IPS-18c (cell line): ENCODE data around the gene ZNF544.

ENCODE experiments used
- H3K4me3 ChIP-seq: 2 replicates; pipeline ENCODE4 v1.7.0; 2013; ENCODE audit warnings: low read depth, mild to moderate bottlenecking, low read length, moderate library complexity; ENCODE audit not compliant: insufficient read depth
- H3K9me3 ChIP-seq: one replicate; pipeline ENCODE4 v1.6.1; 2013; ENCODE audit warnings: mild to moderate bottlenecking, low read length, moderate library complexity; ENCODE audit not compliant: control insufficient read depth, insufficient read depth

The ZNF544 gene

GRCh38 chr19:58228585-58229254 lies at the start of gene ZNF544:
Gene ZNF544, plus strand, starts transcription at chr19:58228914. Its CDS starts 15,110 bp downstream, at chr19:58244024.
- Histone ChIP-seq H3K9me3 (peaks cover 2% of the 10 kb centered on the region), H3K4me3 (peak within 1 kb of the TSS; percentile 95)

DNA sequence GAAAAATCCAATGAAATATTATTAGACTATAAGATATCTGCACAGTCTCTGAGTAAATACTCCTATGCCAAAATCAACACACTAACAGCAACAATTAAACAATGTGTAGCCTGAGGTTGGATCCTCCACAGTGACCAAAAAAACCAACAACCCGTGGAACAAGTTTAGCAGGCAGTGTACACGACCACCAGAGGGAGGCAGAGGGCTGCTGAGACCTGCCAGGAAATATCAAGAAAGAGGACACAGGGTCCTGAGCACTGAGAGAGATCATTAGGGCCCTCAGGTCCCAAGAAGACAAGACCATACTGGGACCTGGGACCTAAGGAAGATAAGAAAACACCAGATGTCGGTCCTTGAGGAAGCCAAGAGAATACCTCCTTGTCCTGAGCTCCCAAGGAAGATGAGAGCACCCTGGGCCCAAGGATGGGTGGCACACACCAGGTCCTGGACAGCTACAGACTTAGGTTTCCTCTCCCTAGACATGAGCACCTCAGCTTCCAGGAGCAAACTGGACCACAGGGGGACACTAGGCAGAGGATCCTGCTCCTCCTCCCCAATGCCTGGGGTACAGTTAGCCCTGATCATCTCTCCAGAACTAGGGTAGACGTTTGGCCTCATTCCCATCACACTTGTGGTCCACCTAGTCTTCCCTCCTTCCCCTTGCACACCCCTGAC lies 46.7 kb upstream of the ZNF544 start:
- H3K9me3 ChIP-seq: peaks cover 13% of the 10 kb centered on the region
- peak overlapping the region; percentile 34; the same call in 1 of the 2 replicates for H3K4me3 ChIP-seq

- Histone ChIP-seq H3K4me3 (peak overlapping the region; percentile 97; the same call in 1 of the 2 replicates), H3K9me3 (peaks cover 13% of the 10 kb centered on the region)
These were observed 46.1 kb upstream of the ZNF544 start for GRCh38 chr19:58182577-58182988.

DNA sequence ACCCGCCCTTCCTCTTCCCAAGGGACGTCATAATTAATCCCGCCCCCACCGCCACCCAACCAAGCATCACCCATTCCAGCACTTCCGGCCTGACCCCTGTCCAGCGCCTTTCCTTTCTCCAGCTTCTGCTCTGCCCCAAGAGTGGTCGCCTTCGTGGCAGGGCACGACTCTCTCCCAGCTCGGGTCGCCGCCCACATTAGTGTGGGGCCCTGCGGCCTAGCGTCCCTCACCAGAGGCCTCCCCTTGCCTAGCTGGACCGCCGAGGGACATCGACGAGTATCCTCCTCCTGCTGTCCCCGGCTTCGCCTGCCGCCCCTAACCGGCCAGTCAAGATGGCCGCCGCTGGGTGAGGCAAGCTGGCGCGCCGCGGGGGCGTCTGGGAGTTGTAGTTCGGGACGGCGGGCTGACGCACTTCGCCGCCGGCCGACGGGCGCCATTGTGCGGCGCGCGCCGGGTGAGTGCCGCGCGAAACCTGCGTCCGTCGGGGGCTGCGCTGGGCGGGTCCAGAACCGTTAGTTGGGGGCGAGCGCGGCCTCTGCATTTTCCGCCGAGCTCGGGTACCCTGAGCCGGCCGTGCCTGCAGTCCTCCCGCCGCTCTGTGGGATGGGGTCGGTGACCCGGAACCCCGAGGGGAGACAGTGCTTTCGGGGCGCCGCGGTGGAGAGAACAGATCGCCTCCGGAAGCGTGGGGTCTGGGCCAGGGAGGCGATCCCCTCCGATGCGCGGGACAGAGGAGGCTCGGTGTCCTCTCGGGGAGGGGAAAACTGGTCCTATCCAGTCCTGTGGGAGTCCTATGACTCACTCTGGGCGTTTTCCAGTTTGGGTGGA lies 45.5 kb upstream of the ZNF544 start, which contains the start of gene ZNF274:
ZNF274 (plus strand) TSS at position 73 of the 828 bp plus-strand sequence. CDS start 905 bp downstream, outside the sequence.
- Histone ChIP-seq H3K4me3 (peak within 1 kb of the TSS; percentile 97), H3K9me3 (peaks cover 11% of the 10 kb centered on the region)

DNA sequence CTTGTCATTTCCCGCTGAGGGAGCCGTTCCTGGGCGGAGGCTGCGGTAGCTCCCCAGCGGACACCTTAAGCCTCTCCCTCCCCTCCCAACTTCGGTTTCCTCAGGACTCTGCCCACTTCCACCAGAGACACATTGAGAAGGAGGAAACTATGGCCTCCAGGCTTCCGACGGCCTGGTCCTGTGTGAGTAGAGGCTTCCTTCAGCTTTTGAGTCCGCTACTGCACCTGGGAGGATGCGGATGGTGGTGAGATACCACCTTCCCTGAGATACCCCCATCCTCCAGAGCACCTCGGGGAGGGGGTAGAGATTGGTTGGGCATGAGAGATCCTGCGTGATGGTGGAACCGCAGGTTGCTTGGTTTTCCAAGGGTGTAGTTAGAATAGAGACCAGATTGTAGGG lies 44.9 kb upstream of the ZNF544 start:
- H3K4me3 ChIP-seq: peak overlapping the region; percentile 97
- H3K9me3 ChIP-seq: peaks cover 11% of the 10 kb centered on the region

DNA sequence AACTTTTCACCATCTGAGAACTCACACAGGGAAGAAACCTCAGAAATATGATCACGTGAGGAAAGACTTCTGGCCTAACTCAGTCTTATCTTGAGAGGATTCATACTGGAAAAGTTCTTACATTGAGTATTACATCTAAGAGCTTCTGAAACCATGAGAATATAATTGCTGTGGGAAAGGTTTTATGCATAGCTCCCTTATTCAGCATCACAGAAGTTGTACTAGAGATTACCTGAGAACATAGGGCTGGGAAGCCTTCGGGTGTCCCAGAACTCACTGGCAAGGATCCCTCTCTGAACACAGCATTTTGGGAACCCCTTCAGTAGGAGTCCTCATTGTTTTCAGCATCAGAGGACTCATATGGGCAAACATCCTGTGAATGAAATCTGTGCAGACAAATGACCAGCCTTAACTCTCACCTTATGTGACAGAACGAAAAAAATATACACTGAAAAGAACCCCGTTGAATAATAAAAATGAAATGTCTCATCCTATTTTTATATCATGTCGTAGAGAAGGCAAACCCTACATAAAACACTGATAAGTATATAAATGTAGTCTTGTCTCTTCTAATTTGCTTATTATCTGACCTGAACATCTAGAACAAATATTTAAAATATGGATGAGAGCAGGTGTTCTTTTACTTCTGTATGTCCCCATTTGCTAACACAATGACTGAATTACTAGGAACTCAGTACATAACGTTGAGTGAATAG lies 31.7 kb upstream of the ZNF544 start:
- H3K4me3 ChIP-seq: no peak overlapping the region
- H3K9me3 ChIP-seq: peaks cover 53% of the 10 kb centered on the region

DNA sequence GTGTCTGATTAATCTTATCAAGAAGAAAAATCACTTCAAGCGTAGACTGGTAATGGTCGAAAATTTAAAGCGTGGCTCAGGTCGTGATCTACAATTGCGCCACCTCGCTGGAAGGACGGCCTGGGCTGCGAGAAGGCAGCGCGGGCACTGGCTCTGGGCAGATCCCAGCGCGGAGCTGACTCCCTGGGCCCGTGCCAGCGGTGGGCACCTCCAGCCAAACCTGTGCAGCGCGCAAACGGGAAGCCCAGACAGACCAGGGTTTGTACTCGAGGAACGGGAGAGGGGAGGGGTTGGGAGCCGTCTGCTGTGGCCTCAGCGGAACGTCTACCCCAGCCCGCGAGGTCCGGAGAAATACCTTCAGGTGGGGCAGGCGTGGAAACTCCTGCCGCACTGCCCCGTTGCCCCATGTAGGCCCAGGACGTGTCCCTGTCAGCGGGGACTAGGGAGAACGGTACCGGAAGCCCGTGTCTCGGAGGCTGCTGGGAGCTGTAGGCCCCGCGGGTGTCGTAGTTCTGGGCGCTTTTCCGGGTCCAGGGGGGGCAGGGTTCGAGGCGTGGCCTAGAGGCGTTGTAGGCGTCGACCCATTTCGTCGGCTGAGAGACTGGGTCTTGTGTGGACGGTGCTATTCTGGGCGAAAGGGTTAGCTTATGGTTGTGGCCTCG lies 24.8 kb upstream of the ZNF544 start:
- H3K4me3 ChIP-seq: no peak overlapping the region

GRCh38 chr19:58204566-58204965 lies 24.1 kb upstream of the ZNF544 start:
- Histone ChIP-seq H3K9me3 (peaks cover 29% of the 10 kb centered on the region), H3K4me3 (no peak overlapping the region)

More for the DNA sequence above, 24.8 kb upstream of the ZNF544 start:
- peaks cover 36% of the 10 kb centered on the region for H3K9me3 ChIP-seq

DNA sequence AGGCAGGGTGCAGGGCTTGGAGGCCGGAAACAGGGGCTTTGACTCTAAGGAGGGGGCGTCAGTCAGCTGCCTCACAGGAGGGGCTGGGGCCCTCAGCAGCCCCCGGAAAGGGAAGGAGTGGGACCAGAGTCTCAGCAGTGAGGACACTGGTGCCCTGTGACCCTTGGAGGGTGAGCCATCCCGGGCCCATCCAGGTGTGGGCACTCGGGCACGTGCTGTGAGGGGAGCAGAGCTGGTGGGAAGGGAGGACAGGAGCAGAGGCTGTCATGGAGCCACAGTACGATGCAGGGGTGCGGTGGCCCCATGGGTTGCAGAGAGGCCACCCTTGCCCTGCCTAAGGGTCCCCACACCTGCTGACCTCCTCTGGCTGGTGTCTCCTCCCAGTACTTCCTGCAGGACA lies 19.1 kb upstream of the ZNF544 start:
- Histone ChIP-seq H3K4me3 (no peak overlapping the region), H3K9me3 (peaks cover 13% of the 10 kb centered on the region)

GRCh38 chr19:58212336-58213074 lies 16.2 kb upstream of the ZNF544 start:
- Histone ChIP-seq H3K9me3 (peaks cover 11% of the 10 kb centered on the region), H3K4me3 (no peak overlapping the region)

DNA sequence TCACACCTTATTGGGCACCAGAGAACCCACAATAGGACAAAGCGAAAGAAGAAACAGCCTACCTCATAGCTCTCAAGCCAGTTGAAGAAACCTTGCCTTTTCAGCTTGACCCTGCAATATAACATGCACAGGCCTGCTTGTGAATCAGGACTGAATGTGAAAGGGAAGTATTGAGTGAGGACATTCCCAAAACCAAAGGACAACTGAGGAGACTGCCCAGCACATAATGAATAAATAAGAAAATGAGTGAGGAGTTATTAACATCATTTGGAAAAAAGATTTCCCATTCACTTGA lies 15.7 kb upstream of the ZNF544 start:
- Histone ChIP-seq H3K4me3 (no peak overlapping the region), H3K9me3 (peaks cover 6% of the 10 kb centered on the region)

DNA sequence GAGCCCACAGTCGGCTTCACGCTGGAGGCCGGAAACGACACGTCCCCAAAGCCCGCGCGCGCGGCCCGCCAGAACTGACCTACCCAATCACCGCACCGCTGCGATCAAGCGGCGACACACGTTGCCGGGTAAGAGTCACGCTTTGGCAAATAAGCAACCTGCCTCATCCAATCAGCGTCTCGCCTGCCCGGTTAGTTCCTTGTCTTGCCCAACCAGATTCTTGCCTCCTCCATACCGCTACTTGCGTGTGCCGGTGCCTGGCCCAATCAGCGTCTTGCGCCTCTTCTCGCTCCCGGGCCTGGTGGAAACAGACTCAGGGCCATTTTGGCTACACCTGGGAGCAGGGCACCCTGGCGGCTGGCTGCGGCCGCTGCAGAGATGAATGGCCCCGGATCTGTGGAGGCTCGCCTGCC lies 11.6 kb upstream of the ZNF544 start:
- Histone ChIP-seq H3K4me3 (no peak overlapping the region), H3K9me3 (peaks cover 5% of the 10 kb centered on the region)

- H3K9me3 ChIP-seq: peaks cover 5% of the 10 kb centered on the region
- H3K4me3 ChIP-seq: no peak overlapping the region
These were observed 10.9 kb upstream of the ZNF544 start for GRCh38 chr19:58217607-58218391.

DNA sequence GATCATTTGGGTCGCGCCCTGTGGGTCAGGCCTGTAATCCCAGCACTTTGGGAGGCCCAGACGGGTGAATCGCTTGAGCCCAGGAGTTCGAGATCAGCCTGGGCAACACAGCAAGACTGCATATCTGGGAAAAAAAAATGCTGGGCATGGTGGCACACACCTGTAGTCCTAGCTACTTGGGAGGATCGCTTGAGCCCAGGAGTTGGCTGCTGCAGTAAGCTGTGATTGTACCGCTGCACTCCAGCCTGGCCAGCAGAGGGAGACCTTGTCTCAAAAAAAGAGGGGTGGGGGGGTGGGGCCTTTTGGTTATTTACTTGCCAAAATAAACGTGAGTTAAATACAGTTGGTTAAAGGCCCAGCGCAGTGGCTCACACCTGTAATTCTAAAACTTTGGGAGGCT lies 9.8 kb upstream of the ZNF544 start:
- no peak overlapping the region; the same call in 1 of the 2 replicates for H3K4me3 ChIP-seq
- peaks cover 5% of the 10 kb centered on the region for H3K9me3 ChIP-seq

DNA sequence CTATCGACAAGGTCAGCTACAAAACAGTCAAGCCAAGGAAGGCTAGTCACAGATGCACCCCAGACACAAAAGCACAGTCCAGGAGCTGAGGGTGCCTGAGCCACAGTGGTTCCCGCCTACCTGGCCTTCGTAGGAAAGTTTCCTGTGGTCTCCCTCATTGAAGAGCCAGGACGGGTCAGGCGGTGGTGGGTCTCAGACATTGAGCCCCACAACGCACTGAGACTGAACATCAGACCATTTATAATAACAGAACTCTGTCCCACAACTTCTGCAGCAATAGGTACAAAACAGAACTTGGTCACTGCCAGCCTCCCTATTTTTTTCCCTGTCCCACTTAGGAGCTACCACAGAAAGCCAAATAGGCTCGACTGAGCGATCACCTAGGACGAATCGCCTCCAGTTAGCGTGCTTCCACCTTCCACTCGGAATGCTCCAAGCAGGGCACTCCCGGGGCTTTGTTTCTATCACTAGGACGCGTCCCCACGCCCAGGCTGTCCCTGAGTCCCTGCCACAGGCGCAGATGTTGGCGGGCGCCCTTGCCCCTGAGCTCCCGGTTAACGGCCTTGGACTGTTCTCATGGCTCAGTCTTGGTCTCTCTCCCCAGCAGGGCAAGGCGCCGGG lies 640 bp upstream of the ZNF544 start:
- H3K9me3 ChIP-seq: peaks cover 2% of the 10 kb centered on the region
- H3K4me3 ChIP-seq: peak overlapping the region; percentile 95
